Measurements from ENCODE around the gene MRI1. TPM values are rescaled to one million over a fixed set of nuclear protein-coding genes. Genes with fewer than 3 reads are reported as not detected.

MRI1 gene
- total and polyA plus RNA-seq, 2 donors (not counting 1 experiment from before 2014, with no cell fraction given) = 75.5 to 118 TPM

GRCh38 chr19:13762635-13763235 lies 1.6 kb upstream of the MRI1 start:
- Mint-ChIP-seq H3K27ac (no peak overlapping the region), H3K27me3 (no peaks in the 10 kb centered on the region), H3K4me1 (peaks cover 17% of the 10 kb centered on the region), H3K4me3 (no peak overlapping the region), H3K9me3 (ENCODE audit: insufficient read depth) (no peaks in the 10 kb centered on the region)
- H3K9ac ChIP-seq (ENCODE audit: low read length) = no peak overlapping the region
- WGBS (ENCODE audit: insufficient coverage) = 93% methylated on average over 36 of the region's 42 CpGs
- ChIA-PET CTCF (no interaction called here), POLR2A (interaction anchor here (0.6 kb wide), 1 partner anchor 31 kb away, joined by 3 read pairs; no protein-coding TSS in a partner anchor)
- peaks cover 11 to 19% of the 10 kb centered on the region in 2 donors for H3K4me1 ChIP-seq (ENCODE audit: control insufficient read depth in 2 of 2, insufficient read depth in 2 of 2, low read length in 2 of 2)
- H3K4me3 ChIP-seq (ENCODE audit: control extremely low read depth in 1 of 5, extremely low read depth in 1 of 5, insufficient read depth in 1 of 5, low read depth in 2 of 5, low read length in 4 of 5) = no peak overlapping the region
- intact Hi-C loops (cut with micrococcal nuclease) = no loop called here
- no peak for TF ChIP-seq CTCF (IDR thresholded peaks at IDR 0.05)
- no peaks in the 10 kb centered on the region for H4K20me1 ChIP-seq (ENCODE audit: control insufficient read depth, insufficient read depth, low read length, poor library complexity, severe bottlenecking)
- peaks cover 9% of the 10 kb centered on the region for H3K79me2 ChIP-seq (ENCODE audit: control insufficient read depth, insufficient read depth, low read length)
- peaks cover 0 to 6% (median 0%) of the 10 kb centered on the region in 4 experiments for H3K27me3 ChIP-seq (replicated peaks in 1 of 4; ENCODE audit: control extremely low read depth in 1 of 4, control insufficient read depth in 3 of 4, insufficient read depth in 4 of 4, low read length in 3 of 4)
- H3K27ac ChIP-seq (ENCODE audit: low read length in 2 of 2) = no peak overlapping the region
- ATAC-seq (ENCODE audit: low read depth) (no peak), DNase-seq (no peak)
- no peak overlapping the region for H3K4me2 ChIP-seq (replicated peaks; ENCODE audit: low read depth, low read length, poor library complexity, severe bottlenecking)
- H3K36me3 ChIP-seq (replicated peaks in 1 of 2; ENCODE audit: control extremely low read depth in 1 of 2, control insufficient read depth in 1 of 2, extremely low read depth in 1 of 2, insufficient read depth in 2 of 2, low read length in 1 of 2) = peaks cover 0 to 26% of the 10 kb centered on the region in 2 experiments
- no peak overlapping the region for H2AFZ ChIP-seq (ENCODE audit: insufficient read depth, low read depth, low read length, poor library complexity, severe bottlenecking)
- H3K9me3 ChIP-seq (ENCODE audit: control extremely low read depth in 1 of 3, control insufficient read depth in 2 of 3, insufficient read depth in 1 of 3, low read length in 2 of 3) = no peaks in the 10 kb centered on the region

DNA sequence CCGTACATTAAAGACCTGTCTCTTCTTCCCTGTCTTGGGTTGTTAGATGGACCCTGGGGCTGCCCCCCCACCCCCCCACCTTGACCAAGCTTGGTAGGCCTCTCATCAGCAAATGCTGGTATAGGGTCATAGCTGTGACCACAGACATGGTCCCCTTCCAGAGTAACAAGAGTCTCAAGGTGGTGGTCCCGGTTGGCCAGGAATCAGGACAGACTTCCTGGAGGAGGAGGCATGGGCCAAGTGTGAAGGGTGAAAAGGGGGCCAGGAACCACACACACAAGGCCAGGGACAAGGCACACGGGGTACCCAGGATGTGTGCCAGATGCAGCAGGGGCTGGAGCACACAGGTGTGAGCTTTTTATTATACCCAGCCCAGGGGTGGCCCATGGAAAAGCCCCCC lies 1.1 kb upstream of the MRI1 start:
- Histone ChIP-seq H3K4me3 (ENCODE audit: control extremely low read depth in 1 of 5, extremely low read depth in 1 of 5, insufficient read depth in 1 of 5, low read depth in 2 of 5, low read length in 4 of 5) (no peak overlapping the region), H3K36me3 (replicated peaks in 1 of 2; ENCODE audit: control extremely low read depth in 1 of 2, control insufficient read depth in 1 of 2, extremely low read depth in 1 of 2, insufficient read depth in 2 of 2, low read length in 1 of 2) (peaks cover 0 to 20% of the 10 kb centered on the region in 2 experiments), H3K9ac (ENCODE audit: low read length) (no peak overlapping the region), H4K20me1 (ENCODE audit: control insufficient read depth, insufficient read depth, low read length, poor library complexity, severe bottlenecking) (no peaks in the 10 kb centered on the region), H3K9me3 (ENCODE audit: control extremely low read depth in 1 of 3, control insufficient read depth in 2 of 3, insufficient read depth in 1 of 3, low read length in 2 of 3) (peaks cover 0 to 3% (median 0%) of the 10 kb centered on the region in 3 donors), H3K4me1 (ENCODE audit: control insufficient read depth in 2 of 2, insufficient read depth in 2 of 2, low read length in 2 of 2) (peaks cover 11 to 19% of the 10 kb centered on the region in 2 donors), H3K4me2 (replicated peaks; ENCODE audit: low read depth, low read length, poor library complexity, severe bottlenecking) (no peak overlapping the region), H3K79me2 (ENCODE audit: control insufficient read depth, insufficient read depth, low read length) (peaks cover 9% of the 10 kb centered on the region), H3K27ac (ENCODE audit: low read length in 2 of 2) (no peak overlapping the region), H2AFZ (ENCODE audit: insufficient read depth, low read depth, low read length, poor library complexity, severe bottlenecking) (no peak overlapping the region), H3K27me3 (replicated peaks in 1 of 4; ENCODE audit: control extremely low read depth in 1 of 4, control insufficient read depth in 3 of 4, insufficient read depth in 4 of 4, low read length in 3 of 4) (peaks cover 0 to 6% (median 0%) of the 10 kb centered on the region in 4 experiments)
- Mint-ChIP-seq H3K27ac (peak overlapping the region; percentile 75), H3K4me1 (peaks cover 18% of the 10 kb centered on the region), H3K27me3 (no peaks in the 10 kb centered on the region), H3K9me3 (ENCODE audit: insufficient read depth) (no peaks in the 10 kb centered on the region), H3K4me3 (peak overlapping the region; percentile 80)
- TF ChIP-seq EZH2 (IDR thresholded peaks at IDR 0.05; ENCODE audit: borderline replicate concordance, insufficient read depth, low read depth, low read length, poor library complexity, severe bottlenecking) (no peak), CTCF (IDR thresholded peaks at IDR 0.05) (no peak)
- no peak for DNase-seq
- intact Hi-C loops (cut with micrococcal nuclease) = no loop called here
- ChIA-PET POLR2A (interaction anchor here (1.1 kb wide), 2 partner anchors 15 to 99 kb away, joined by 4 to 6 read pairs; a partner anchor contains a TSS), CTCF (interaction anchor here (2.0 kb wide), 1 partner anchor 20 kb away, joined by 4 read pairs; no protein-coding TSS in a partner anchor)
- no peak for ATAC-seq (ENCODE audit: low read depth)
- 100% methylated on average over 2 of the region's 3 CpGs for WGBS (ENCODE audit: insufficient coverage)

Measured in B cell (primary cell).